ENCODE measurements around the gene PALLD. TPM values are rescaled to one million over a fixed set of nuclear protein-coding genes. Genes with fewer than 3 reads are reported as not detected.

Gene PALLD
- total and polyA plus RNA-seq, 2 of the 8 experiments (the other 6 are each of a cell fraction or from before 2014, with no cell fraction given), result 10.5 to 25.0 TPM

GRCh38 chr4:168776382-168776781, 279.5 kb downstream of the PALLD start:
- CTCF ChIA-PET (ENCODE audit: partially characterized antibody), result interaction anchor here (1.4 kb wide), 1 partner anchor 66 kb away, joined by 4 read pairs; no protein-coding TSS in a partner anchor
- no peaks in the 10 kb centered on the region for H3K79me1 ChIP-seq (ENCODE audit: low read depth, low read length)
- no peak overlapping the region for H3K4me2 ChIP-seq (ENCODE audit: insufficient read depth in 1 of 2, low read depth in 2 of 2, low read length in 2 of 2)
- H3K27ac ChIP-seq (ENCODE audit: low read depth, low read length), result no peak overlapping the region
- no peak overlapping the region for H2BK12ac ChIP-seq (ENCODE audit: low read depth, low read length)
- DNase-seq (ENCODE audit: low read depth in 1 of 2, low spot score in 2 of 2) (no peak), FAIRE-seq (no peak)
- peaks cover 7 to 12% of the 10 kb centered on the region in 2 experiments; a peak in 3 of 4 replicates for H3K9me3 ChIP-seq (ENCODE audit: insufficient read depth in 2 of 2, low read depth in 1 of 2, low read length in 1 of 2)
- no peak overlapping the region for H2BK15ac ChIP-seq (ENCODE audit: low read length)
- H3K56ac ChIP-seq (replicated peaks; ENCODE audit: insufficient read length, low read depth, low read length), result no peak overlapping the region
- no peak overlapping the region for H2BK5ac ChIP-seq (ENCODE audit: low read depth, low read length)
- no peak overlapping the region for H3K23ac ChIP-seq (ENCODE audit: insufficient read length)
- H4K5ac ChIP-seq (ENCODE audit: insufficient read length, low read depth, low read length), result no peak overlapping the region
- H2AFZ ChIP-seq (ENCODE audit: low read length), result no peak overlapping the region
- no peaks in the 10 kb centered on the region for H3K79me2 ChIP-seq (ENCODE audit: control insufficient read depth in 1 of 2, insufficient read depth in 2 of 2, low read length in 2 of 2)
- H4K91ac ChIP-seq (replicated peaks; ENCODE audit: insufficient read length, low read length), result no peak overlapping the region
- H3K18ac ChIP-seq (ENCODE audit: extremely low read depth, low read length), result no peak overlapping the region
- H4K8ac ChIP-seq (ENCODE audit: extremely low read depth, insufficient read depth, low read length), result no peak overlapping the region
- H3K36me3 ChIP-seq (ENCODE audit: control insufficient read depth in 2 of 4, insufficient read depth in 4 of 4, low read length in 3 of 4), result no peaks in the 10 kb centered on the region
- H4K20me1 ChIP-seq (replicated peaks in 1 of 2; ENCODE audit: control insufficient read depth in 1 of 2, insufficient read depth in 2 of 2, low read length in 2 of 2), result no peaks in the 10 kb centered on the region
- H2BK120ac ChIP-seq (replicated peaks; ENCODE audit: low read depth, low read length), result no peak overlapping the region
- 0 out of 2 replicates have a peak, but pooled peaks cover 1% of the 10 kb centered on the region for H3K23me2 ChIP-seq (ENCODE audit: low read depth, low read length)
- TF ChIP-seq NRF1 (IDR thresholded peaks at IDR 0.05; ENCODE audit: low read depth, low read length) (no peak), SAP30 (IDR thresholded peaks at IDR 0.05; ENCODE audit: insufficient read depth, insufficient replicate concordance, low read length) (no peak), RAD21 (IDR thresholded peaks at IDR 0.05 in 1 of 2, conservative IDR thresholded peaks at IDR 0.05 in 1 of 2; ENCODE audit: low read depth in 2 of 2, low read length in 2 of 2) (no peak), BRCA1 (IDR thresholded peaks at IDR 0.05; ENCODE audit: low read depth, low read length) (no peak), KDM5A (IDR thresholded peaks at IDR 0.05; ENCODE audit: low read length) (no peak), CTBP2 (IDR thresholded peaks at IDR 0.05; ENCODE audit: borderline replicate concordance, insufficient read depth, insufficient read length, low read length) (no peak), CBX5 (IDR thresholded peaks at IDR 0.05; ENCODE audit: low read depth, low read length) (no peak), KDM1A (IDR thresholded peaks at IDR 0.05; ENCODE audit: borderline replicate concordance, low read length) (peak; percentile 70; the same call in 1 of the 2 replicates), HDAC2 (IDR thresholded peaks at IDR 0.05; ENCODE audit: borderline replicate concordance in 1 of 2, low read depth in 2 of 2, low read length in 2 of 2) (0 out of 4 replicates have a peak, but pooled peaks of 1 of the 2 experiments have one; percentile 38)
- no peak overlapping the region for H3K4ac ChIP-seq (replicated peaks; ENCODE audit: insufficient read length, low read depth, low read length)
- POLR2A ChIA-PET (ENCODE audit: partially characterized antibody), result no interaction called here
- no peaks in the 10 kb centered on the region for H3K4me1 ChIP-seq (replicated peaks in 1 of 4; ENCODE audit: control insufficient read depth in 3 of 4, insufficient read depth in 4 of 4, low read length in 3 of 4)
- no peak overlapping the region for H2BK20ac ChIP-seq (ENCODE audit: low read length)
- H3K14ac ChIP-seq (ENCODE audit: insufficient read length), result no peak overlapping the region
- no peak overlapping the region for H3K4me3 ChIP-seq (ENCODE audit: extremely low read depth in 1 of 4, insufficient read depth in 2 of 4, low read depth in 3 of 4, low read length in 4 of 4)
- no peaks in the 10 kb centered on the region for H3K27me3 ChIP-seq (replicated peaks in 1 of 4; ENCODE audit: control insufficient read depth in 3 of 4, extremely low read depth in 1 of 4, insufficient read depth in 3 of 4, low read length in 3 of 4)
- H2AK5ac ChIP-seq (ENCODE audit: low read depth, low read length), result no peak overlapping the region
- no peak overlapping the region for H3K9ac ChIP-seq (replicated peaks in 1 of 4; ENCODE audit: extremely low read depth in 1 of 4, low read depth in 3 of 4, low read length in 3 of 4)

Data from H1 (cell line).